PC-3 (cell line): ENCODE measurements around the gene SORL1.

Source experiments
- EZH2 ChIP-seq: fragments of 300-600 bp; sonication (generic); IDR thresholded peaks from one replicate; pipeline ENCODE4 v1.6.1; 2017; ENCODE audit warnings: antibody characterized with exemption, mild to moderate bottlenecking, low read length; ENCODE audit not compliant: unreplicated experiment
- EZH2phosphoT487 ChIP-seq: fragments of 300-600 bp; sonication (generic); IDR thresholded peaks from 2 replicates; pipeline ENCODE4 v1.6.1; 2018; ENCODE audit warnings: mild to moderate bottlenecking, antibody characterized with exemption, low read length, borderline replicate concordance
- TF ChIP-seq, protein P1 (sequence below): fragments of 300-600 bp; sonication (generic); conservative IDR thresholded peaks from 2 replicates; pipeline ENCODE4 v1.5.1; 2017; ENCODE audit warnings: antibody characterized with exemption, low read depth, mild to moderate bottlenecking, low read length

GRCh38 chr11:121634273-121634672, 182.2 kb downstream of the SORL1 start:
- TF ChIP-seq, protein P1, sequence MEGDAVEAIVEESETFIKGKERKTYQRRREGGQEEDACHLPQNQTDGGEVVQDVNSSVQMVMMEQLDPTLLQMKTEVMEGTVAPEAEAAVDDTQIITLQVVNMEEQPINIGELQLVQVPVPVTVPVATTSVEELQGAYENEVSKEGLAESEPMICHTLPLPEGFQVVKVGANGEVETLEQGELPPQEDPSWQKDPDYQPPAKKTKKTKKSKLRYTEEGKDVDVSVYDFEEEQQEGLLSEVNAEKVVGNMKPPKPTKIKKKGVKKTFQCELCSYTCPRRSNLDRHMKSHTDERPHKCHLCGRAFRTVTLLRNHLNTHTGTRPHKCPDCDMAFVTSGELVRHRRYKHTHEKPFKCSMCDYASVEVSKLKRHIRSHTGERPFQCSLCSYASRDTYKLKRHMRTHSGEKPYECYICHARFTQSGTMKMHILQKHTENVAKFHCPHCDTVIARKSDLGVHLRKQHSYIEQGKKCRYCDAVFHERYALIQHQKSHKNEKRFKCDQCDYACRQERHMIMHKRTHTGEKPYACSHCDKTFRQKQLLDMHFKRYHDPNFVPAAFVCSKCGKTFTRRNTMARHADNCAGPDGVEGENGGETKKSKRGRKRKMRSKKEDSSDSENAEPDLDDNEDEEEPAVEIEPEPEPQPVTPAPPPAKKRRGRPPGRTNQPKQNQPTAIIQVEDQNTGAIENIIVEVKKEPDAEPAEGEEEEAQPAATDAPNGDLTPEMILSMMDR = no peak
- TF ChIP-seq EZH2 = no peak
- no peak for TF ChIP-seq EZH2phosphoT487
